Endothelial cell (in vitro differentiated cells): Measurements from ENCODE around the gene SPSB1. TPM values are rescaled to one million over a fixed set of nuclear protein-coding genes. Genes with fewer than 3 reads are reported as not detected.
A peak's percentile ranks its signal among the peaks of the same experiment; 100 is the strongest.

Source experiments
- DNase-seq: peaks from one replicate; pipeline ENCODE4 v3.0.0; 2021; ENCODE audit warnings: low spot score
- H3K27ac Mint-ChIP-seq: one replicate; pipeline ENCODE4 v1.8.0; 2021; ENCODE audit warnings: mixed read lengths, inconsistent platforms; ENCODE audit not compliant: unreplicated experiment
- H3K27me3 Mint-ChIP-seq: one replicate; pipeline ENCODE4 v1.8.0; 2021; ENCODE audit warnings: mild to moderate bottlenecking, moderate library complexity, mixed read lengths, inconsistent platforms; ENCODE audit not compliant: unreplicated experiment
- H3K36me3 Mint-ChIP-seq: one replicate; pipeline ENCODE4 v1.8.0; 2021; ENCODE audit warnings: mild to moderate bottlenecking, low read depth, mixed read lengths, inconsistent platforms; ENCODE audit not compliant: unreplicated experiment
- H3K4me1 Mint-ChIP-seq: one replicate; pipeline ENCODE4 v1.8.0; 2021; ENCODE audit warnings: mild to moderate bottlenecking, mixed read lengths, inconsistent platforms; ENCODE audit not compliant: unreplicated experiment
- H3K4me3 Mint-ChIP-seq: one replicate; pipeline ENCODE4 v1.8.0; 2021; ENCODE audit warnings: mild to moderate bottlenecking, mixed read lengths, inconsistent platforms; ENCODE audit not compliant: unreplicated experiment
- H3K9me3 Mint-ChIP-seq: one replicate; pipeline ENCODE4 v1.8.0; 2021; ENCODE audit warnings: mixed read lengths, inconsistent platforms; ENCODE audit not compliant: unreplicated experiment
- total RNA-seq: library from RNA; stranded (reverse); fragmentation: NEBNext Ultra II Directional; extraction: Animal tissue kit (Norgen Biotek cat#: 25700); gene quantifications from one replicate; pipeline ENCODE4 v1.2.1, GENCODE V29; 2021; ENCODE audit not compliant: unreplicated experiment
- TF ChIP-seq, protein P1 (sequence below): fragments of 200-600 bp; sonication (generic); IDR thresholded peaks from one replicate; pipeline ENCODE4 v1.5.0; 2021; ENCODE audit warnings: antibody characterized with exemption; ENCODE audit not compliant: unreplicated experiment

SPSB1 gene
- total RNA-seq, 1 donor from 2014 or later, result 8.1 TPM

- Mint-ChIP-seq H3K36me3 (peaks cover 7% of the 10 kb centered on the region), H3K4me3 (no peak overlapping the region), H3K27me3 (peaks cover 16% of the 10 kb centered on the region), H3K9me3 (no peaks in the 10 kb centered on the region), H3K4me1 (peaks cover 10% of the 10 kb centered on the region), H3K27ac (no peak overlapping the region)
- TF ChIP-seq, protein P1, sequence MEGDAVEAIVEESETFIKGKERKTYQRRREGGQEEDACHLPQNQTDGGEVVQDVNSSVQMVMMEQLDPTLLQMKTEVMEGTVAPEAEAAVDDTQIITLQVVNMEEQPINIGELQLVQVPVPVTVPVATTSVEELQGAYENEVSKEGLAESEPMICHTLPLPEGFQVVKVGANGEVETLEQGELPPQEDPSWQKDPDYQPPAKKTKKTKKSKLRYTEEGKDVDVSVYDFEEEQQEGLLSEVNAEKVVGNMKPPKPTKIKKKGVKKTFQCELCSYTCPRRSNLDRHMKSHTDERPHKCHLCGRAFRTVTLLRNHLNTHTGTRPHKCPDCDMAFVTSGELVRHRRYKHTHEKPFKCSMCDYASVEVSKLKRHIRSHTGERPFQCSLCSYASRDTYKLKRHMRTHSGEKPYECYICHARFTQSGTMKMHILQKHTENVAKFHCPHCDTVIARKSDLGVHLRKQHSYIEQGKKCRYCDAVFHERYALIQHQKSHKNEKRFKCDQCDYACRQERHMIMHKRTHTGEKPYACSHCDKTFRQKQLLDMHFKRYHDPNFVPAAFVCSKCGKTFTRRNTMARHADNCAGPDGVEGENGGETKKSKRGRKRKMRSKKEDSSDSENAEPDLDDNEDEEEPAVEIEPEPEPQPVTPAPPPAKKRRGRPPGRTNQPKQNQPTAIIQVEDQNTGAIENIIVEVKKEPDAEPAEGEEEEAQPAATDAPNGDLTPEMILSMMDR, result no peak
- no peak for DNase-seq
Observed at GRCh38 chr1:9281908-9282695, 10.6 kb upstream of the SPSB1 start.

GRCh38 chr1:9282696-9282955 is 10.1 kb upstream of the SPSB1 start:
- no peak overlapping the region for H3K4me3 Mint-ChIP-seq

GRCh38 chr1:9284061-9284460 is 8.6 kb upstream of the SPSB1 start:
- H3K4me3 Mint-ChIP-seq, result no peak overlapping the region
- peaks cover 7% of the 10 kb centered on the region for H3K36me3 Mint-ChIP-seq
- peaks cover 8% of the 10 kb centered on the region for H3K4me1 Mint-ChIP-seq
- TF ChIP-seq, protein P1, result no peak
- no peaks in the 10 kb centered on the region for H3K9me3 Mint-ChIP-seq
- H3K27ac Mint-ChIP-seq, result no peak overlapping the region
- H3K27me3 Mint-ChIP-seq, result peaks cover 13% of the 10 kb centered on the region
- no peak for DNase-seq

More at GRCh38 chr1:9282696-9282955, 10.1 kb upstream of the SPSB1 start:
- Mint-ChIP-seq H3K36me3 (peaks cover 7% of the 10 kb centered on the region), H3K27me3 (peaks cover 16% of the 10 kb centered on the region), H3K27ac (no peak overlapping the region), H3K4me1 (peaks cover 10% of the 10 kb centered on the region), H3K9me3 (no peaks in the 10 kb centered on the region)
- TF ChIP-seq, protein P1, result no peak
- DNase-seq, result no peak

DNA sequence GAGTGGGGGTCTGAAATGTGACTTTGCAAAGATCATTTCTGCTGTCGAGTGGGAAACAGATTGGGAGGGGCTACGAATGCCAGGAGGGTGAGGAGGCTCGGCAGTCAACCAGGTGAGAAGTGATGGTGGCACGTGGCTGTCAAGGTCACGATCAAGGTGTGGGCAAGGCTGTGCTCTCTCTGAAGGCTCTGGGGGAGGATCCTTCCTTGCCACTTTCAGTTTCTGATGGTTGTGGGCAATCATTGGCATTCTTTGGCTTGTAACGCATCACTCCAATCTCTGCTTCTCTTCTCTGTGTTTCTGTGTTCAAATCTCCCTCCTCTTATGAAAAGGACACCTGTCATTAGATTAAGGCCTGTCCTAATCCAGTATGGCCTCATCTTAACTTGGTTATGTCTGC is 6.1 kb upstream of the SPSB1 start:
- Mint-ChIP-seq H3K27me3 (peaks cover 6% of the 10 kb centered on the region), H3K27ac (no peak overlapping the region), H3K4me1 (no peaks in the 10 kb centered on the region), H3K9me3 (no peaks in the 10 kb centered on the region), H3K4me3 (no peak overlapping the region), H3K36me3 (peaks cover 7% of the 10 kb centered on the region)
- DNase-seq, result no peak
- TF ChIP-seq, protein P1, result no peak

GRCh38 chr1:9289090-9289534 is 3.6 kb upstream of the SPSB1 start:
- Mint-ChIP-seq H3K4me3 (no peak overlapping the region), H3K27me3 (peaks cover 1% of the 10 kb centered on the region), H3K9me3 (no peaks in the 10 kb centered on the region), H3K27ac (no peak overlapping the region), H3K36me3 (peaks cover 7% of the 10 kb centered on the region), H3K4me1 (peaks cover 4% of the 10 kb centered on the region)
- DNase-seq, result peak; percentile 77
- TF ChIP-seq, protein P1, result peak; percentile 99
